GF-D8 (cell line): Measurements from ENCODE around the gene LMBRD1.
"Not testable (repeated sequence)": the region's sequence is repeated elsewhere in the genome, so short reads cannot be mapped to it uniquely, and the experiment has no call there.

Experiments
- DNase-seq: peaks from one replicate; lab custom pipeline; 2025; lab: John Stamatoyannopoulos, UW

The LMBRD1 gene

GRCh38 chr6:69796642-69797390, at the start of gene LMBRD1:
Gene LMBRD1, minus strand, starts transcription at chr6:69797010. Its CDS starts 129 bp downstream, at chr6:69796881.
- DNase-seq = peak; percentile 89

DNA sequence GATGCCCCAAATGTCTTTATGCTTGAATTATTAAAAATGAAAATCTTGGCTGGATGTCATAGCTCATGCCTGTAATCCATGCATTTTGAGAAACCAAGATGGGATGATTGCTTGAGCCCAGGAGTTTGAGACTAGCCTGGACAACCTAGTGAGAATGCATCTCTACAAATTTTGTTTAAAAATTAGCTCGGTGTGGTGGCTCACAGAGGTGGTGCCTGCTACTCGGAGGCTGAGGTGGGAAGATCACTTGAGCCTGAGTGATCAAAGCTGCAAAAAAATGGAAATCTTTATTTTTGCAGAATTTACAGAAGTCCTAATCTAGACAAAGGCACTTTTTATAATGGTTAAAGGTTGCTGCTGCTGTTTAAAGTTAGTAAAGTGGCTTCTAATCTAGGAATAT, 49.5 kb upstream of the LMBRD1 start:
- no peak for DNase-seq

DNA sequence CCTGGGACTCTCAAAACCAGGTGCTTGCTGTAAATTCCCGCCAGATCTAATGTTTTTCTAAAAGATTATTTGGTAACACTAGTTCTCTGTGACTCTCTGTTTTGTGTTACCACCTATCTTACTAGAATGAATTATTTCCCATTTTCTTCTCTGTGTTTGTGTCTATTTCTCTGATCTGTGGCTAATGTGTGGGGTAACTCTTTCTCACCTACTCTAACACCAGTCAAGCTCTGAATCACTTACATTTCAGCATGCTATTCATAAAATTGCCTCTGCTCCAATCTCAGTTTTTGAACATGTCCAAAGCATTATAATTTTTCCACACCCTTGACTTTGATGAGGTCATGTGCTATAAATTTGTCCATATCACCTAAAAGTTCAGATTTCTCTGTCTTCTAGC, 46.4 kb upstream of the LMBRD1 start:
- no peak for DNase-seq

- DNase-seq = no peak
These were observed 45.1 kb upstream of the LMBRD1 start for GRCh38 chr6:69841862-69842261.

DNA sequence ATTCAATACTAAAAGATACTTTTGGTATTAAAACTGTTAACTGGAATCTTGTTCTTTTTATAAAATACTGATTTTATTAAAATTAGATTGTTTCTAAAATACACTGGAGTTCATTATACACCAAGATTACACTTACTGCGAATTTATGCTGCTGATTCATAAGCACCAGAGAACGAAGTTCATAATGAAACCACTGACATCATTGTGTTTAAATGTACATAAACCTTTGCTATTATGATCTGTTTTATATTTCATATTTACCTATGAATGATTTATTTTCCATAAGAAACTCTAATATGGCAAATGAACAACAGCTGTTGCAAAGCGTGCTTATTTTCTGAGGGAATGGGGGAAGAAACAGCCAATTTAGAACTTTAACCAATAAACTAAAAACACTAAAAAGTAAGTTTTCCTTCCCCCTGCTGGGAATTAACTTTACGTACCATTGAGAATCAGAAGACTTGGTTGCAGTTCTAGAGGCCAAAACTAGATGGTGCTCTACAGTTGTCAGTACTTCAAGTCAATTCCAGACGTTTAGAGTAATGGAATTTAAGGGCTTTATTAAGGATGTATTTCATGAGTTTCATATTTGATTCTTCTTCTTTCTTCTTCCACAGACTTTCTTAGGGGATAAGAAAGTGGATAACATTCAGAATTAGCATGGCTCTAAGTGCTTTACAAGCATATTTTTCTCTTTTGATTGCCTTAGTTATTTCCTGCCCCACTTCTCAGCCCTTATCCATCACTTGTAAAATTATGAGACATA, 38.8 kb upstream of the LMBRD1 start:
- DNase-seq = no peak

- DNase-seq = no peak
These were observed 35.7 kb upstream of the LMBRD1 start for GRCh38 chr6:69832558-69832957.

GRCh38 chr6:69827276-69827893, 30.6 kb upstream of the LMBRD1 start:
- no peak for DNase-seq

- DNase-seq = no peak
These were observed 29.1 kb upstream of the LMBRD1 start for GRCh38 chr6:69825904-69826303.

- not testable (repeated sequence) for DNase-seq
These were observed 27.5 kb upstream of the LMBRD1 start for GRCh38 chr6:69824355-69824754.

GRCh38 chr6:69820438-69820837, 23.6 kb upstream of the LMBRD1 start:
- DNase-seq = no peak

DNA sequence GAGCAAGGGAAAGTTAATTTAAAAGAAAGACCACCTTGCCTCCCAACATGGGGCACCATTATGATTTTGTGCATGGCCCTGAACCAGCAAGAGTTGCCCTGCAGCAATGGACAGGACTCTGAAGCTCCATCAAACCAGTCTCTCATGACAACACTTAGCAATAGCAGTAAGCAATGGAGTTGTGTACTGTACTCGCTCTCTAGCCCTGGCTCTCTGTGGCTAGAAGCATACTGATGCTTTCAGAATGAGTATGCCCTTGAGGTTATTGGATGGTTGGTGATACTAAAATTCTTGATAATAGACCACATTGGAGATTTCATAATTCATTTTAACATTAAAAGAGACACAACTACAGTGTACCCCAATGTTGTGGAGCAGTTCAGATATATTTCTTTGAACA, 23.2 kb upstream of the LMBRD1 start:
- DNase-seq = no peak

DNA sequence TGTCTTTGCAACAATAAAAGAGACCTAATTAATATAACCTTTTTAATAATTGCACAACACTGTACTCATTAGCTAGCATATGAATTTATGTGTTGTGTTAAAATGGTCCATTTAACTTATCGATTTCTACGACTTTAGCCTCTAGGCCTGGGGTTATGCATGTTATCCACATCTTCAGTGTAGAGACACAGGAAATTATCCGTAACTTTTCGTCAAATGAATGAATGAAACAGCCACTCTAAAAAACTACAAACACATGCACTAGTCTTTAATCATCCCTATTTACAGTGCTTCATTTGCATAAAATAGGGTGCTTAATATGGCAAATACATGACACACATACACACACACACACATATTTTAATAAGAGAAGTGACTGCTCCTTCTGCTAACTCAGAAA, 22.3 kb upstream of the LMBRD1 start:
- no peak for DNase-seq

DNA sequence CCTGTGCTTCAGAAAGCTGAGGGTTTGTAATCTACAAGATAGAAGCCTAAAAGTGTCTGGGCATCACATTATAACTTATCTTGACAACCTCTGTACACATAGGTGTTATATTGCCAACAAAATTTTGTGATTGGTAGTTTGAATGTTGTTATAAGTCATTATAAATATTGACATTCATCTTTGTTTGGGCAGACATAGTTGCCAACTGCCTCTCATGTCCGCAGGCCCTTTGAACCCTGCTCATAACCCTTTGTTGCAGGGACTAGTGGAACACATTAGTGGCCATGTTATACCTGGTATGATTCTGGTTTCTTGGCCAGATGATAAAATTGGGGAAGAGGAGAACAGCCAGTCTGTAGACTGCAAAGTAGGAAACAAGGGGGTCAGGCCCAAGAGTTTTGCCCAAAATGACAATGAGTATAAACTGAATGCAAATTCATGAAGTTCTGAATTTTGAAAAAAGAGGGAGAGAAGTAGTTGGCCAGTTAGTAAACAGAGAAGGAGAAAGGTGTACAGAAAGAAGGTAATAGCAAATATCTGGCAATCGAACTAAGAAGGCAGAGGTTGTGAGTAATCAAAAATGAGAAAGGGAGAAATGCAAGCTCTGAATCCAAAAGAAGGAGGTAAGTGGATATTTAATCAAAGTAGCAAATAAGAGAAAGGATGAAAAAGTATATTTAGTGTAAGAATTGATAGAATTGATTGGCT, 21.6 kb upstream of the LMBRD1 start:
- no peak for DNase-seq

- DNase-seq = no peak
These were observed 20.5 kb upstream of the LMBRD1 start for GRCh38 chr6:69817358-69817757.

DNA sequence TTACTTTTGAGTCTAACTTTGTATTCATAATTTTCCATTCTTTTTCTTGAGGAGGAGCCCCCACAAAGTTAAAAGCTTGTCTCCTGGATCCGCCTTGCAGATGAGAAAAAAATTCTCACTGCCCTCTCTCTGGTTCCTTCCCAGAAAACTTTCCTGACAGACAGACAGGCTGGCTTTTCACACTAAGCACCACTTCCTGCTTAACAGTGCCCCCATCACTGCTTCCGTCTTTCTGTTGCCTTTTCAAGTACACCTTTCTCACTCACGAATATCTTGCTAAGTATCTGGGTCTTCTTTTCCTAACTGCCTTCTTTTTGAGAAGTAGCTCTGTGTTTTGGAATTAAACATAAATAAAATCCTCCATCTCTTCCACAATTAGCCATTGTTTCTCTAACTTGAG, 19.8 kb upstream of the LMBRD1 start:
- DNase-seq = no peak

DNA sequence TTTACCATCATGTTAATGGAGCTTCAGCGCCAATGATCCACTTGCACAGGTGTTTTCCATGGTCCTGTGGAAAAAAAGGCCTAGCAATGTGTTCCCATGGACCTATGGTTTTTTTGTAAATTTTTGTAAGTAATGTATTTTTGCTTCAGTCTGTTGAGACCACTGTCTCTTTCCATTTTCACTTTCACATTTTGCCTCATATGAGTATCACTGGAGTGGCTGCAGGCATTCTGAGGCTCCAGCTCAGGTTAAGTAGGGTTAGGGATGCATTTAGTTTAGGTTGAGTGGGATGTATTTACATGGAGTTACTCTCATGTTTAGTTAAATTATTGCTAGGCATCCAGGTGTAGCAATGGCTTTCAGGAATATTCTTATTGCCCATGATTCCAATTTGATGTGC, 19.2 kb upstream of the LMBRD1 start:
- DNase-seq = no peak

DNA sequence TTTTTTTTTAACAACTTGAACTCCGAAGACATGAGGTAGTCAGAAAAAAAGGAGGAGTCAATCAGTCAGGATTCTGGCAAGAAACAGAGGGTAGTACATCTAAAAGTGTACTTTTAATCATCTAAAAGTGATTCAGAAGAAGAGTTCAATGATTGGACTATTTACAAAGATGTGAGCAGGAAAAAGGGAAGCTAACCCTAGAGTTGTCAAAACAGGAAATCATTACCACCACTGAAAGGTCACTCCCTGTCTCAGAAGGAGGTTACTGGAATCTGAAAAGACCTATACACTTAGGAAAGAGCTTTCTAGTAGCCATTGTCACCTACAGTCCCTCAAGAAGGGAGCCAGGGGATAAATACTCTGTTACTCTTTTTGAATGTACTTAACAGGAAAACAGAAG, 16.7 kb upstream of the LMBRD1 start:
- DNase-seq = no peak

DNA sequence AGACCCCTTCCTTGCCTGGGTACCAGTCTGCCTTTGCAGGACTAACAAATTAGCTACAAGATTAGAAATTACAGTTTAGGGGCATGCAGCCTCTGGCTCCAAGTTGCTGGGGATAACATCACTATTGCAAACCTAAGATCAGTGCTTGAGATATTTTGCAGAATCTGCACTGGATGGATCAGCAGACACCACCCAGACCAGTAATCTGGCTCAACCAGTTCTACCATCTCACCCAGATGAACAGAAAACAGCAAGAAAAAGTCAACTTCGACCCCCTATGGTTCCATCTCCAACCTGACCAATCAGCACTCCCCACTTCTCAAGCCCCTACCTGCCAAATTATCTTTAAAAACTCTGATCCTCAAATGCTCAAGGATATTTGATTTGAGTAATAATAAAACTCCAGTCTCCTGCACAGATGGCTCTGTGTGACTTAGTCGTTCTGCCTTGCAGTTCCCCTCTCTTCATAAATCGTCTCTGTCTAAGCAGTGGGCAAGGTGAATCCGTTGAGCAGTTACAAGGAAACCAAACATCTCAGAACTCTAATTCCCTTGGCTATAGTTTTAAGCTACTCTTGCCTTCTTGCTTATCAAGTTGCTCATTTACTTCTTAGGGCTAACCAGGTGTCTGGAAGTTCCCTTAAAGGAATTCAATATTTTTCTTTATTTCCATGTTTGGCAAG, 16.1 kb upstream of the LMBRD1 start:
- no peak for DNase-seq

GRCh38 chr6:69802995-69803394, 6.2 kb upstream of the LMBRD1 start:
- no peak for DNase-seq

DNA sequence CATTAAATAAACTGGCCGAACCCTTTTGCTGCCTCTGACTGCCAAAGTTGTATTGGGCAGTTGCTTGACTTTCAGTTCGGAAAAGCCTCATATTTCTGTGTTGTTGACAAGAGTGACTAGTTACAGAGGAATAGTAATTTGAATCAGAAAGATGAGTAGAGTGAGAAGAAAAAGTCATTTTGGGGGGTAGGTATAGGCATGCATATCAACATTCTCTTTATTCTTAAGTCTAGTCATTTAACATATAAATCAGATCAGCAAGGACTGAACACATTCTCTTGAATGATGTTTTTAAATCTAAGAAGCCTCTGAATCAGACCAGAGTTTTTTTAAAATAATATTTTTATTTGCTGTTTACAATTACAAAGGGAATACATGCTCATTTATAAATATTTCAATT, 4.9 kb upstream of the LMBRD1 start:
- no peak for DNase-seq

GRCh38 chr6:69801225-69801624, 4.4 kb upstream of the LMBRD1 start:
- no peak for DNase-seq

DNA sequence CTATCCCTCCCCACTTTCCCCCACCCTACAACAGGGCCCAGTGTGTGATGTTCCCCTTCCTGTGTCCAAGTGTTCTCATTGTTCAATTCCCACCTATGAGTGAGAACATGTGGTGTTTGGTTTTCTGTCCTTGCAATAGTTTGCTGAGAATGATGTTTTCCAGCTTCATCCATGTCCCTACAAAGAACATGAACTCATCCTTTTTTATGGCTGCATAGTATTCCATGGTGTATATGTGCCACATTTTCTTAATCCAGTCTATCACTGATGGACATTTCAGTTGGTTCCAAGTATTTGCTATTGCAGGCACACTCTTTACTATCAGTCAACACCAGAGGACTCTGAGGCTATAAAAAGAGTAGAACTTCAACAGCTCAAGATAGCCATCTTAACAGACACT, 2.0 kb upstream of the LMBRD1 start:
- DNase-seq = not testable (repeated sequence)
